Measurements from ENCODE around the gene MB. TPM values are rescaled to one million over a fixed set of nuclear protein-coding genes. Genes with fewer than 3 reads are reported as not detected.

MB gene
- polyA plus RNA-seq, 2 of the 4 experiments (the other 2 are of a cell fraction), result 6.9 to 12.1 TPM

DNA sequence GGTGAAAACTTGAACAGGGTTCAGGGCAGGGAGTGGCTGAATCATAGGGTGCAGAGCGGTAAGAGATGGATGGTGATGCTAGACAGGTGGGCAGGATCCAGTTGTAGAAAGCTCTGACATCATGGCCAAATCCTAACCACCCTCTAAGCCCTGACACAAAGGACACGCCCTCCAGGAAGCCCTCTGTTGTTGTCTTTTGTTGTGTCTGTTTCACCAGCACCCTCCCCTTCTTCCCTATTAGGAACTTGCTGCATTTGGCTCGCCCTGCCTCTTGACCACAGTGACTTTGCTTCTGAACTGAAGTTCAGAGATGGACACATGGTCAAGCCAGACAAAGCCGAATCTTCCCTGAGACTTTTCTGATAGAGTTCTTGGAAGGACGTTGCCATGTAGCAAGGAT lies 16.9 kb upstream of the MB start:
- no peak overlapping the region for H3K4me3 ChIP-seq
- peaks cover 16% of the 10 kb centered on the region for H3K4me1 ChIP-seq
- TF ChIP-seq HDAC2 (IDR thresholded peaks at IDR 0.05) (no peak), MAZ (IDR thresholded peaks at IDR 0.05; ENCODE audit: borderline replicate concordance, low read depth, low read length) (no peak), EHF (CRISPR knock-in tag; IDR thresholded peaks at IDR 0.05) (no peak), NR3C1 (IDR thresholded peaks at IDR 0.05) (no peak), EHMT2 (IDR thresholded peaks at IDR 0.05; ENCODE audit: low read depth) (no peak), TP53 (CRISPR knock-in tag; IDR thresholded peaks at IDR 0.05) (no peak), PHF8 (IDR thresholded peaks at IDR 0.05; ENCODE audit: borderline replicate concordance, low read depth) (no peak), EP300 (IDR thresholded peaks at IDR 0.05) (no peak), MAFK (IDR thresholded peaks at IDR 0.05; ENCODE audit: partially characterized antibody) (no peak), SMC3 (IDR thresholded peaks at IDR 0.05) (no peak)
- TF ChIP-seq, protein P1, sequence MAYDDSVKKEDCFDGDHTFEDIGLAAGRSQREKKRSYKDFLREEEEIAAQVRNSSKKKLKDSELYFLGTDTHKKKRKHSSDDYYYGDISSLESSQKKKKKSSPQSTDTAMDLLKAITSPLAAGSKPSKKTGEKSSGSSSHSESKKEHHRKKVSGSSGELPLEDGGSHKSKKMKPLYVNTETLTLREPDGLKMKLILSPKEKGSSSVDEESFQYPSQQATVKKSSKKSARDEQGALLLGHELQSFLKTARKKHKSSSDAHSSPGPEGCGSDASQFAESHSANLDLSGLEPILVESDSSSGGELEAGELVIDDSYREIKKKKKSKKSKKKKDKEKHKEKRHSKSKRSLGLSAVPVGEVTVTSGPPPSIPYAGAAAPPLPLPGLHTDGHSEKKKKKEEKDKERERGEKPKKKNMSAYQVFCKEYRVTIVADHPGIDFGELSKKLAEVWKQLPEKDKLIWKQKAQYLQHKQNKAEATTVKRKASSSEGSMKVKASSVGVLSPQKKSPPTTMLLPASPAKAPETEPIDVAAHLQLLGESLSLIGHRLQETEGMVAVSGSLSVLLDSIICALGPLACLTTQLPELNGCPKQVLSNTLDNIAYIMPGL (CRISPR knock-in tag; IDR thresholded peaks at IDR 0.05; ENCODE audit: borderline replicate concordance), result no peak
- POLR2A ChIA-PET, result no interaction called here
- CTCF ChIA-PET, result interaction anchor here (0.9 to 1.7 kb wide), 3 partner anchors 10 to 432 kb away, joined by 4 to 6 read pairs (median 4); no protein-coding TSS in a partner anchor
- no peaks in the 10 kb centered on the region for H3K9me3 ChIP-seq
- no peak overlapping the region for H3K4me2 ChIP-seq
- DNase-seq (ENCODE audit: low read depth in 1 of 2, low spot score in 1 of 2) (peak in 1 of 2 experiments; percentile 33), ATAC-seq (no peak), FAIRE-seq (no peak)
- no peak overlapping the region for H3K27ac ChIP-seq
- 81% methylated on average over 5 of the region's 5 CpGs for WGBS (ENCODE audit: missing lambda C conversion rate)

DNA sequence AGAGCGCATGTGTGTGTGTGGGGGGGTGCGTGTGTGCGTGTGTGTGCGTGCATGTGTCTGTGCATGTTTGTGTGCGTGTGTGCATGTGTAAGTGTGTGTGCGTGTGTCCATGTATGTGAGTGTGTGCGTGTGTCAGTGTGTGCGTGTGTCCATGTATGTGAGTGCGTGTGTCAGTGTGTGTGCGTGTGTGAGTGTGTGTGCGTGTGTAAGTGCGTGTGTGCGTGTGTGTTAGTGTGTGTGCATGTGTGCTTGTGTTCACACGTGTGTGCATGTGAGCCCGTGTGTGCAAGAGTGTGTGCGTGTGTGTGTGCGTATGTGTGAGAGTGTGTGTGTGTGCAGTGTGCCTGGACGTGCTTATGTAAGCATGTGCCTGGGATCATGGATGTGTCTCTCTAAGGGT lies 16.4 kb upstream of the MB start:
- Histone ChIP-seq H3K27ac (no peak overlapping the region), H3K4me2 (no peak overlapping the region), H3K4me1 (peaks cover 21% of the 10 kb centered on the region), H3K4me3 (no peak overlapping the region), H3K9me3 (no peaks in the 10 kb centered on the region)
- ChIA-PET CTCF (no interaction called here), POLR2A (no interaction called here)
- DNase-seq (ENCODE audit: low read depth in 1 of 2, low spot score in 1 of 2) (no peak), ATAC-seq (no peak), FAIRE-seq (no peak)
- WGBS (ENCODE audit: missing lambda C conversion rate), result 92% methylated on average over 18 of the region's 18 CpGs
- TF ChIP-seq SMC3 (IDR thresholded peaks at IDR 0.05), result no peak
- peak; percentile 13; the same call in 1 of the 2 replicates for TF ChIP-seq POLR2A (IDR thresholded peaks at IDR 0.05; ENCODE audit: low read length)
- no peak for TF ChIP-seq ZSCAN20 (CRISPR knock-in tag; IDR thresholded peaks at IDR 0.05)

DNA sequence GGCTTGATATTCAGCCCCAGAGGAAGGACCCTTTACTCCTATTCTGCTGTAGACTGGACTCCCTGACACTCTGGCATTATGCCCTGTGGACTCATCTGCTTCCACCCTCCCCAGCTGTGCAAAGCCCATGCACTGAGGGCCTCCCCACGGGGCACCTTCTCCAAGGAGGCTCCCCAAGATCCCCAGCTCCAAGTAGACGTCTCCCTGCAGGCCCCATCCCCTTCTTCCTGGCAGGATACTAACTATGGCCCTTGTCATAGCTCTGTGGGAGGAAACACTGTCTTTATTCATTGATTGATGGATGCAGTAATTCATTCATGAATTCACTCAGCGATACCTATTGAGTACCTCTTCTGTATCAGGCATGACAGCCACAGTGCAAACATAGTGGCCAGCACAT lies 15.8 kb upstream of the MB start:
- TF ChIP-seq EP300 (IDR thresholded peaks at IDR 0.05), result no peak
- WGBS (ENCODE audit: missing lambda C conversion rate), result 100% methylated on average over 3 of the region's 3 CpGs
- Histone ChIP-seq H3K4me1 (peaks cover 24% of the 10 kb centered on the region), H3K27ac (peak overlapping the region in 1 of 2 experiments; percentile 32; a peak in 1 of 6 replicates), H3K9me3 (no peaks in the 10 kb centered on the region), H3K4me2 (no peak overlapping the region), H3K4me3 (no peak overlapping the region)
- ATAC-seq (no peak), DNase-seq (ENCODE audit: low read depth in 1 of 2, low spot score in 1 of 2) (no peak), FAIRE-seq (no peak)
- ChIA-PET POLR2A (no interaction called here), CTCF (no interaction called here)

DNA sequence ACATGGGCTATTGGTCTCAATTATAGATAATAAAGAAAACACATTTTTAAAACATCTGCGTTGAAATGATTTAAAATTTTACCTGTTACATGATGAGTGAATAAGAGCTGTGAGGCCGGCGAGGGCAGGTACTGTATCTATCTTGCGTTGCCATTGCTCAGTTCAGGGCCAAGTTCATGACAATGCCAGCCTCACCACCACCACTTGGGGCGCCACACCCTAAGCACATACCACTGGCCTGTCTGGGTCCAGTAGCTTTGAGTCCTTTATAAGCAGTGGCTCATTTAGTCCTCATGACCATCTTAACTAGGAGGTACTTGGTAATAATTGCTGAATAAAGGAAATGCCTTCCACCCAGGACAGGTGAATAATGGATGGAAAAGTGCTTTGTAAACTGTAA lies 14.5 kb upstream of the MB start:
- DNase-seq (ENCODE audit: low read depth in 1 of 2, low spot score in 1 of 2), result peak; percentile 40 to 81
- no peak overlapping the region for H3K4me3 ChIP-seq
- no peak overlapping the region for H3K4me2 ChIP-seq
- H3K9me3 ChIP-seq, result no peaks in the 10 kb centered on the region
- ChIA-PET CTCF (interaction anchor here (0.7 to 2.7 kb wide), 17 partner anchors 11 to 493 kb away, joined by 3 to 12 read pairs (median 4); partner anchors contain the start of gene APOL6), POLR2A (interaction anchor here (0.5 to 0.6 kb wide), 2 partner anchors 163 to 252 kb away, joined by 3 to 5 read pairs; no protein-coding TSS in a partner anchor)
- peak in 1 of 2 experiments; percentile 34; a peak in 3 of 6 replicates for ATAC-seq
- peak overlapping the region in 1 of 2 experiments; percentile 99; a peak in 2 of 6 replicates for H3K27ac ChIP-seq
- H3K4me1 ChIP-seq, result peaks cover 29% of the 10 kb centered on the region
- WGBS (ENCODE audit: missing lambda C conversion rate), result 54% methylated on average over 5 of the region's 5 CpGs
- TF ChIP-seq EP300 (IDR thresholded peaks at IDR 0.05) (no peak), JUN (IDR thresholded peaks at IDR 0.05) (no peak), CBX8 (IDR thresholded peaks at IDR 0.05) (no peak), CBX2 (IDR thresholded peaks at IDR 0.05; ENCODE audit: borderline replicate concordance, low read depth) (no peak), RCOR1 (IDR thresholded peaks at IDR 0.05; ENCODE audit: low read depth, low read length) (no peak), RAD21 (conservative IDR thresholded peaks at IDR 0.05 in 1 of 2, IDR thresholded peaks at IDR 0.05 in 1 of 2) (peak; percentile 51 to 68; a peak in 4 of 5 replicates), NFE2L2 (conservative IDR thresholded peaks at IDR 0.05; ENCODE audit: low read length) (no peak), BHLHE40 (IDR thresholded peaks at IDR 0.05; ENCODE audit: low read depth, low read length) (no peak), SMC3 (IDR thresholded peaks at IDR 0.05) (0 out of 3 replicates have a peak, but pooled peaks have one; percentile 17), JUNB (IDR thresholded peaks at IDR 0.05) (no peak), POLR2AphosphoS2 (conservative IDR thresholded peaks at IDR 0.05; ENCODE audit: low read length) (no peak), TFCP2L1 (CRISPR knock-in tag; IDR thresholded peaks at IDR 0.05) (no peak)
- TF ChIP-seq, protein P2, sequence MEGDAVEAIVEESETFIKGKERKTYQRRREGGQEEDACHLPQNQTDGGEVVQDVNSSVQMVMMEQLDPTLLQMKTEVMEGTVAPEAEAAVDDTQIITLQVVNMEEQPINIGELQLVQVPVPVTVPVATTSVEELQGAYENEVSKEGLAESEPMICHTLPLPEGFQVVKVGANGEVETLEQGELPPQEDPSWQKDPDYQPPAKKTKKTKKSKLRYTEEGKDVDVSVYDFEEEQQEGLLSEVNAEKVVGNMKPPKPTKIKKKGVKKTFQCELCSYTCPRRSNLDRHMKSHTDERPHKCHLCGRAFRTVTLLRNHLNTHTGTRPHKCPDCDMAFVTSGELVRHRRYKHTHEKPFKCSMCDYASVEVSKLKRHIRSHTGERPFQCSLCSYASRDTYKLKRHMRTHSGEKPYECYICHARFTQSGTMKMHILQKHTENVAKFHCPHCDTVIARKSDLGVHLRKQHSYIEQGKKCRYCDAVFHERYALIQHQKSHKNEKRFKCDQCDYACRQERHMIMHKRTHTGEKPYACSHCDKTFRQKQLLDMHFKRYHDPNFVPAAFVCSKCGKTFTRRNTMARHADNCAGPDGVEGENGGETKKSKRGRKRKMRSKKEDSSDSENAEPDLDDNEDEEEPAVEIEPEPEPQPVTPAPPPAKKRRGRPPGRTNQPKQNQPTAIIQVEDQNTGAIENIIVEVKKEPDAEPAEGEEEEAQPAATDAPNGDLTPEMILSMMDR (IDR thresholded peaks at IDR 0.05), result peak; percentile 48
- no peak for FAIRE-seq
